Measurements from ENCODE around the gene FRYL. TPM values are rescaled to one million over a fixed set of nuclear protein-coding genes. Genes with fewer than 3 reads are reported as not detected.
"Not testable (repeated sequence)": the region's sequence is repeated elsewhere in the genome, so short reads cannot be mapped to it uniquely, and the experiment has no call there.

The FRYL gene
- total RNA-seq, 1 donor from 2014 or later = 190 TPM

DNA sequence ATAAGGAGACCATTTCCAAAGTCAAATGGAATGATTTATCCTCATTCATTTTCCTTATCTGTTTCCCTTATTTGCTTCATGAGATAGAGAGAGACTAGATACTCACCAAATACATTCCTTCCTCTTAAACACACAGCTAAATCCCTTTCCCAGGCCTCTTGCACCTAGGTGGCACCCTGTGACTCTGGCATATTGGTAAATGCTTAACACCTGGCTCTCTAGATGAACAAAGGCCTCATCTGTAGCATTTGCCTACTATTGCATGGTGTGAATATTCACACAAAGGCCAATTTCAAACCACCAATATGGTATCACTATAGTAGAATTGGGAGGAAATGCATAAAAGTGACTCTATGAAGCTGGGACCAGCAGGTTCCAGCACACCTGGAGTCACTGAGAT is 319.1 kb downstream of the FRYL start:
- no peak for TF ChIP-seq CTCF (IDR thresholded peaks at IDR 0.05; ENCODE audit: partially characterized antibody, unreplicated experiment)
- H3K4me3 Mint-ChIP-seq (ENCODE audit: unreplicated experiment) = no peak overlapping the region
- DNase-seq = no peak
- no peak overlapping the region for H3K27ac Mint-ChIP-seq (ENCODE audit: unreplicated experiment)
- H3K27me3 Mint-ChIP-seq (ENCODE audit: unreplicated experiment) = no peaks in the 10 kb centered on the region
- no peaks in the 10 kb centered on the region for H3K9me3 Mint-ChIP-seq (ENCODE audit: unreplicated experiment)
- no peaks in the 10 kb centered on the region for H3K4me1 Mint-ChIP-seq (ENCODE audit: low read depth, unreplicated experiment)
- H3K36me3 Mint-ChIP-seq (ENCODE audit: unreplicated experiment) = peaks cover 14% of the 10 kb centered on the region

GRCh38 chr4:48454591-48454990 is 325.5 kb downstream of the FRYL start:
- peaks cover 6% of the 10 kb centered on the region for H3K36me3 Mint-ChIP-seq (ENCODE audit: unreplicated experiment)
- no peaks in the 10 kb centered on the region for H3K27me3 Mint-ChIP-seq (ENCODE audit: unreplicated experiment)
- no peak overlapping the region for H3K27ac Mint-ChIP-seq (ENCODE audit: unreplicated experiment)
- H3K9me3 Mint-ChIP-seq (ENCODE audit: unreplicated experiment) = no peaks in the 10 kb centered on the region
- no peak overlapping the region for H3K4me3 Mint-ChIP-seq (ENCODE audit: unreplicated experiment)
- no peak for DNase-seq
- H3K4me1 Mint-ChIP-seq (ENCODE audit: low read depth, unreplicated experiment) = no peaks in the 10 kb centered on the region
- no peak for TF ChIP-seq CTCF (IDR thresholded peaks at IDR 0.05; ENCODE audit: partially characterized antibody, unreplicated experiment)

GRCh38 chr4:48451656-48452055 is 328.4 kb downstream of the FRYL start:
- H3K9me3 Mint-ChIP-seq (ENCODE audit: unreplicated experiment); H3K27me3 Mint-ChIP-seq (ENCODE audit: unreplicated experiment); DNase-seq; H3K4me1 Mint-ChIP-seq (ENCODE audit: low read depth, unreplicated experiment); H3K36me3 Mint-ChIP-seq (ENCODE audit: unreplicated experiment); H3K4me3 Mint-ChIP-seq (ENCODE audit: unreplicated experiment); H3K27ac Mint-ChIP-seq (ENCODE audit: unreplicated experiment): not testable (repeated sequence)

DNA sequence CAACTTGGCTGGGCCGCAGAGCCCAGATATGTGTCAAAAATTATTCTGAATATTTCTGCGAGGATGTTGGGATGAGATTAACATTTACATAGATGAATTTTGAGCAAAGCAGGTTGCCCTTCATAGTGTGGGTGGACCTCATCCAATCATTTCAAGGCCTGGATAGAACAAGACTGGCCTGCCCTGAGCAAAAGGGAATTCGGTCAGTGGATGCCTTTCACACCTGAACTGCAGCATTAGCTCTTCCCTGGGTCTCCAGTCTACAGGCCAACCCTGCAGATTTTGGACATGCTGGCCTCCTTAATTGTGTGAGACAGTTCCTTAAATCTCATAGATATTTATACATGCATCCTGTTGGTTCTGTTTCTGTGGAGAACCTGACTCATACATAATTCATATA is 329.3 kb downstream of the FRYL start:
- Mint-ChIP-seq H3K27ac (ENCODE audit: unreplicated experiment) (no peak overlapping the region), H3K4me1 (ENCODE audit: low read depth, unreplicated experiment) (no peaks in the 10 kb centered on the region), H3K36me3 (ENCODE audit: unreplicated experiment) (no peaks in the 10 kb centered on the region), H3K27me3 (ENCODE audit: unreplicated experiment) (no peaks in the 10 kb centered on the region), H3K4me3 (ENCODE audit: unreplicated experiment) (no peak overlapping the region), H3K9me3 (ENCODE audit: unreplicated experiment) (peaks cover 2% of the 10 kb centered on the region)
- TF ChIP-seq CTCF (IDR thresholded peaks at IDR 0.05; ENCODE audit: partially characterized antibody, unreplicated experiment) = no peak
- DNase-seq = no peak

DNA sequence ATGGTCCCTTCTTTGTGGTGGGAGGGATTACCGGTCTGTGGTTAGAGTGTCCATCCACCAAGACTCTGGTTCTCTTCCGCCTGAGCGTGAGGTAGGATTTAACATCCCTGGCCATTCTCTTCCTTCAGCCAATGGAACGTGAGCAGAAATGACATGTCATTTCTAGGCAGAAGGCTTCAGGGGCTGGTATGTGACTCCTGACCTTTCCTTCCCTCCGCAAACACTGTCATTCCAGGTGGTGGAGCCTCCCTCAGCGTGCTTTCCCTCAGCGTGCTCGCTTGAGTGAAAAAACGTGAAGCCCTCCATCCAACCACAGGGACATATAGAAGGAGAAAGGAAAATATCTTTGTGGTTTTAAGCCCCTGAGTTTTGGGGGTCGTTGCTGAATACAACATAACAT is 330.9 kb downstream of the FRYL start:
- H3K4me3 Mint-ChIP-seq (ENCODE audit: unreplicated experiment) = no peak overlapping the region
- no peak overlapping the region for H3K27ac Mint-ChIP-seq (ENCODE audit: unreplicated experiment)
- no peaks in the 10 kb centered on the region for H3K27me3 Mint-ChIP-seq (ENCODE audit: unreplicated experiment)
- no peak for DNase-seq
- H3K4me1 Mint-ChIP-seq (ENCODE audit: low read depth, unreplicated experiment) = no peaks in the 10 kb centered on the region
- TF ChIP-seq CTCF (IDR thresholded peaks at IDR 0.05; ENCODE audit: partially characterized antibody, unreplicated experiment) = no peak
- H3K36me3 Mint-ChIP-seq (ENCODE audit: unreplicated experiment) = no peaks in the 10 kb centered on the region
- H3K9me3 Mint-ChIP-seq (ENCODE audit: unreplicated experiment) = peaks cover 2% of the 10 kb centered on the region

Other genes starting within 250 kb of the FRYL start
- 163 TPM for gene OCIAD1, start 50.8 kb upstream of the FRYL start, total RNA-seq (ENCODE audit: unreplicated experiment)
- 66.7 TPM for gene OCIAD2, start 126.5 kb upstream of the FRYL start, total RNA-seq (ENCODE audit: unreplicated experiment)
- not detected for gene CWH43, start 206.0 kb upstream of the FRYL start, total RNA-seq (ENCODE audit: unreplicated experiment)

Measured in glutamatergic neuron (in vitro differentiated cells).